GM21737 (cell line): ENCODE data around the gene SNX10.
A peak's percentile ranks its signal among the peaks of the same experiment; 100 is the strongest.

Source experiments
- ATAC-seq: cut with Tn5 transposase; IDR thresholded peaks from one replicate; pipeline ENCODE4 v1.9.1; 2021; ENCODE audit warnings: mild to moderate bottlenecking, moderate library complexity; ENCODE audit not compliant: unreplicated experiment

Gene SNX10

DNA sequence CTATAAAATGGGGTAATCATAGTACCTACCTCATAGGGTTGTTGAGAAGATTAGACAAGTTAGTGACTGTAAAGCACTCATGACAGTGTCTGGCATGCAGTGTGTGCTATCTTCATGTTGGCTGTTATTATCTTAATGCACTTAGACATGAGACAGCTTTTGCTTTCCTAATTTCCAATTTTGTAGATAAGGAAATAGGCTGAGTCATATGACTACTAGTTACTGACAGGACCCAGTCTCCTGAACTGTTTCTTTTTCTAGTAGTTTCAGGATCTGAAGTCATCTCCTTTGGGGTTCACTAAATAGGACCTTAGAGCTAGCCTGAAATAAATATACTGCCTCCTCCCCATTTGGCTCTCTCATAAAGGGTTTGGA, 74.2 kb downstream of the SNX10 start:
- no peak for ATAC-seq

DNA sequence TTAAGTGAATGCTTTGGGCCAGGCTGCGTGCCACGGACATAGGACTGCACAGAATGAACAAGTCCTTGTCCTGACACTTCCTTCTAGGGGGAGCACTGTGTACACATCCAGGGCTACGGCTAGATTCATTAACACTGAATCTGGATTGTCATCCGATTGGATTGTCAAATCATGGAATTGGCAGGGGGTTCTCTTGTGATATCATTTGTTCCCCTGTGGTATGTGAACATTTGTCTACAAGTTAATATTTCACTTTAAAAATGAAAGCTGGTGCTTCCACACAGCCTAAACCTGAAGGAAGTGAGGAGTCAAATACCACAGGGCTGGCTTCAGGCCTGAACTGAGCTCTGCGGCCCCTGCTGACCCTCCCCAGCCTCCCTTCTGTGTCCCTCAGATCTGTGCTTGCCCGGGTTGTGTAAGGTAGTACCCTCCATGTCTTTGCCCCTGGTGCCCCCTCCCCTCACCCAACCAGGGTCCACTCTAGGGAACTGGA, 75.6 kb downstream of the SNX10 start:
- ATAC-seq: no peak

DNA sequence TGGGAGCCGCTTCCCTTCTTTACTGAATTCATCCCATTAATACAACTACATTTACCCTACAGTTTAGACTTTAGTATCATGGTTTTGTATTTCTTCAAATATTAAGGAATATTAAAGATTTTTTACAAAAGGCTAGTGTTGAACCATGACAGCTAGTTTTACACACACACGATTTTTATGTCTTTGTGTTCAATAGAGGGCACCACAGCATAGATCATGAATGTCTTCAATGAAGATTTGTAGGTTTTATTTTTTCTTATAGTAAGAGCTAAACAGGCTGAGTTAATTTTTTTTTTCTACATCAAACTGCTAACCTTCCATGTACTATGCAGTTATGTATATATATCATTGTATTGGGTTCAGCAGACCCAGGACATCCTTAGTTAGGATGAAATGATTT, 76.9 kb downstream of the SNX10 start:
- no peak for ATAC-seq

GRCh38 chr7:26369593-26369992, 77.9 kb downstream of the SNX10 start:
- ATAC-seq: no peak

DNA sequence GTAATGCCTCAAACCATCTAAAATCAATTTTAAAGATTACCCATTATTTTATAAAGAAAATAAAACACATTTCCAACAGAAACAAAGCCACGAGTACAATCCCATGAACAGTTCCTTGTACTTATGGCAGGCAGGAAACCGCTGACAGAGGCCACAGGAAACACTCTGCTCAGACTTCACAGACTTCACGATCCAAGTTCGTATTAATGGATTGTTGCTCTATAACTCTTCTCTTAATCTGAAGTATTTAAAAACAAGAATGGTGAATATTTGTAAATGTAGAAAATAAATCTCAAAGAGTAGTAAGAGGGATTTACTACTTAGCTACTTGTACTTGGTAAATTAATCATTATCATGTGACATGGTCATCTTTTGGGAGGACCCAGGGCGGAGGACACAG, 78.3 kb downstream of the SNX10 start:
- no peak for ATAC-seq

- ATAC-seq: no peak
These were observed 80.6 kb downstream of the SNX10 start for GRCh38 chr7:26372249-26372648.

- no peak for ATAC-seq
These were observed 81.0 kb downstream of the SNX10 start for GRCh38 chr7:26372704-26373103.

DNA sequence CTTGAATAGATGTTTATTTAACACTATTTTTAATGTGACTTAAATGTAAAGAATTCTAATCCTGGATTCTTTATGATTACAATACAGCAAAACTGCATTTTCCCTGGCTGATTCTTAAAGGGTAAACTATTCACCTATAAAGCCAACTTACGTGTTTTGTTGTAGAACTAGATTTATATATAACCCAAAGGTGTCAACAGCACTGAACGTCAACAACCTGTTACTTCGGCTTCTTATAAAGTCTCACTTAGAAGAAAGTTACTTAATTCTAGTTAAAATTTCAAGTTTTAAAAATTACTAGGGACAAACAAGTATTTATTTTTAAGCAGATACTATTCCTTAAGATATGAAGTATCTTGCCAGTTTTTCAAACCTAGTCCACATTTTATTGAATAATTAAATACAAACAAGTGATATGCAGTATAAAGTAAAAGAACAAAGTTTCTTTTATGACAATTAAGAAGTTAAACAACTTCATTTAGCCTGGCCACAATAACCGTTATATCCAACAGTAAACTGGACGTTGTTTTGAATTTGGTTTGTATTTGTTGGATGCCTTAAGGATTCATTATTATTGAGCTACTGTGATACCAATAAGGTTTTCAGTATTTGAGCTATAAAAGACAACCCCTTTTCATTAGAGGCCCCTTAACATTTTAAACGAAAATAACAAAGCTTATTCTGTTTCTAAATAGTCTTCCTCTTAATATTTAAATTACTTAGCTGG, 83.1 kb downstream of the SNX10 start:
- ATAC-seq: no peak

- ATAC-seq: no peak
These were observed 84.1 kb downstream of the SNX10 start for GRCh38 chr7:26375726-26376174.

GRCh38 chr7:26376175-26376917, 84.7 kb downstream of the SNX10 start:
- ATAC-seq: peak; percentile 34

GRCh38 chr7:26378016-26378415, 86.4 kb downstream of the SNX10 start:
- ATAC-seq: no peak

DNA sequence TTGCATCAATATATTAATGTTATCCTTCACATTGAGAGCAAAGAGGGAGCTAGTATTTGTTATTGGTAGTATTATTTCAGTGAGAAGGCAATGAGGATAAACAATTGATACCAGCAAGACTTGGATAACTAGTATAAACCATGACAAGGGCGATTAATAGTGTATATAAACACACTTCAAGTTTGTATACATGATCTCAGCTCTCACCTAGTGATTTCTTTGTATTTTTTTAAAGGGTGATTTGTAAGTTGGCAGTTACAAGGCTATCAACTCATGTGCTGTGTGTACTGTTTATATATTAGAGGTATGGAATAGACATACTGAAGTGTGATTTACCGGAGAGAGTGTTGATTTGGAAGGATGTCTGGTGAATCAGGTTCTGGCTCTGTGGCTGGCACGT, 88.0 kb downstream of the SNX10 start:
- no peak for ATAC-seq

GRCh38 chr7:26381476-26382353, 90.1 kb downstream of the SNX10 start:
- ATAC-seq: no peak

DNA sequence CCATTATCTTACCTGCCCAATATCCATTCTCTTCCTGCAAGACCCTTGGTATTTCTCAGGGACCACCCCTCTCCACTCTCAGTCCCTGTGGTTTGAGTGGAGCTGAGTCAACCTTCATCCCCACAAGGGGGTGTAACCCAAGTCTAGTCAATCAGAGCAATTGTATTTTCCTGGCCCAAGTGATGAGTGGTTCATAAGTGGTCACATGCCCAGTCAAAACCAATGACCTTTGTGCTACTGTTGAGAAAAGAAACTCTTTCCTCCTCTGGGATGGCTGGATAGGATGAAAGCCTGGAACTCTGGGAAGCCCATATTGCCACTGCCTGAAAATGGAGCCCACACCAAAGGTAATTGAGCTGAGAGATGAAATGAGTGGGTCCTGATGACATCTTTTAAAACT, 93.6 kb downstream of the SNX10 start:
- ATAC-seq: no peak

GRCh38 chr7:26387731-26388130, 96.1 kb downstream of the SNX10 start:
- ATAC-seq: no peak

- ATAC-seq: peak; percentile 79
These were observed 96.6 kb downstream of the SNX10 start for GRCh38 chr7:26388256-26388655.

- no peak for ATAC-seq
These were observed 98.4 kb downstream of the SNX10 start for GRCh38 chr7:26390016-26390415.

DNA sequence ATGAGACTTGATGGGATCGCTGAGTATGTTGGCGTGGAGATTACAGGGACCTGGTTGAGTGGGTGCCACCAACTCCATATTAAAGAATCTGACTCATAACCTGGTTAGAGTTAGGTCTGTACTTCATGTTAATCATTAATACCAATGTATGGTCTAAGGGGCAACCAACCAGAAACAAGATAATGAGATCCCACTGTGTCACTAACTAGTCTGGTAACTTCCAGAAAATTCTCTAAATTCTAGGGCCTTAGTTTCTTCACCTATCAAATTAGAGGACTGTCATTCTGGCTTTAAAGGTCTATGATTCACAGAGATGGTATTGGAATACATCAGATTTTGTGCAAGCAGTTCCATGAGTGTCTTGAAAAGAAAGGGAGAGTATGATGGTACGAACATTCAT, 102.2 kb downstream of the SNX10 start:
- no peak for ATAC-seq

GRCh38 chr7:26397332-26397731, 105.7 kb downstream of the SNX10 start:
- no peak for ATAC-seq

DNA sequence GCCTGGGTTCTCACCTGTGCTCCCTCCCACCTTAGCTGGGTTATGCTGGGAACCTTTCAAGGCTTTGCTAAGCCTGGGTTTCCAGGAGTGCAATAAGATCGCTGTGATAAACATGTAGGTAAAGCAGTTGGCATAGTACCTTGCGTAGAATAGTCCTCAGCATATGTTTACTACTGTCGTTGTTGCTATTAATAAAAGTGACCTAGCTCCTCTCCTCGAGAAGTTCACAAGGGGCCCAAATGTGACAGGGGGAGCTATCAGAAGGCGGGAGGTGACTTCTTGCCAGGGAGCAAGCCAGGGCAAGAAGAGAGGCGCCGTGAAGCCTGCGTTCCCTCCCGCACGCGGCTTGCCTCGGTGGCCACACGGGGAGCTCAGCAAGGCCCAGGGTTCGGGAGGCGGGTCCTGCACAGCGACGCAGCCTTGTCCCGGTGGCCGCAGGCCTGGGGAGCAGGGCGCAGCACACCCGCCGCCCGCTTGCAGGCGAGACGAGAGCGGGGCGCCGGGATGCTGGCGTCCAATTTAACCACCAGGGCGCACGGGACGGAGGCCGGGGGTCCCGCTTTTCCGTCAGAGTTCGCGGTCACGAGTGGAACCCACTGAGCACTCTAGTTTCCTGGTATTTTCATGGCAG, 106.2 kb downstream of the SNX10 start:
- ATAC-seq: peak; percentile 24

DNA sequence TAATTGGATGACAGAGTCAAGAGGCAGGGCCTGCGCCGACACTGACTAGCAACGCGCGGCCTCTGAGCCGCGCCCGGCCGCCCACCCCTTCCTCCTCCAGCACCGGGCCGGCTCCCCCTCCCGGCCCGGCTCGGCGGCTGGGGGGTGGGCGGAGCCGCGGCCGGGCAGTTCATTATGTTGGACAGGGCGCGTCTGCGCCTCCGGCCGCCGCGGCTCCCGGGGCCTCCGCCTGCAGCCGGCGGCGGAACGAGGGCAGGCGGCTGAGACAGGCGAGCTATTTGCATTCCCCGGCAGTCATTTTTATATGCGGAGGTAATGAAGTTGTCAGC, 106.7 kb downstream of the SNX10 start:
- peak; percentile 52 for ATAC-seq
